Pancreas (tissue), 10 donors: ENCODE measurements around the gene VAMP2. TPM values are rescaled to one million over a fixed set of nuclear protein-coding genes. Genes with fewer than 3 reads are reported as not detected.

Experiments used
- ATAC-seq, 4 donors: fragments of 200-7000 bp; cut with Tn5 transposase; one replicate each; pipeline versions ENCODE4 v1.8.0 to v1.9.1; 2020; ENCODE audit warnings: mild to moderate bottlenecking in 4 of 4, moderate library complexity in 4 of 4
- DNase-seq, 6 donors: peaks; one replicate each; pipeline ENCODE4 v3.0.0-alpha.2; 2020
- FAIRE-seq: peaks from 2 replicates; lab custom pipeline; 2012; peaks lifted over from hg19 to GRCh38; lab: Jason Lieb, UNC
- H3K27ac ChIP-seq, 4 donors: fragments of 200-600 bp; sonication (generic); 1 replicate in 3 of 4; 2 replicates in 1 of 4; pipeline versions ENCODE4 v1.5.0 to v1.8.0; 2020
- H3K27me3 ChIP-seq, 4 donors: fragments of 200-600 bp; one replicate each; pipeline ENCODE4 v1.8.0; 2021
- H3K36me3 ChIP-seq, 3 donors: fragments of 200-600 bp; sonication (generic) in 1 of 3; one replicate each; pipeline versions ENCODE4 v1.5.0 to v1.8.0; 2020 to 2021
- H3K4me1 ChIP-seq, 3 donors: fragments of 200-600 bp; one replicate each; pipeline ENCODE4 v1.8.0; 2021
- H3K4me3 ChIP-seq, 4 donors: fragments of 200-600 bp; sonication (generic) in 2 of 4; one replicate each; pipeline versions ENCODE4 v1.5.0 to v1.8.0; 2020 to 2021
- H3K9me3 ChIP-seq, 4 donors: fragments of 200-600 bp; one replicate each; pipeline ENCODE4 v1.8.0; 2021
- WGBS, 2 donors: extraction: QIAGEN DNeasy Blood & Tissue Kit; methylation state at CpG; one replicate each; pipeline ENCODE4 v1.1.7; 2013; 5-methylcytosine and 5-hydroxymethylcytosine counted together
- intact Hi-C, 3 donors: fragments of 100-400 bp; cut with DNase I; formaldehyde crosslinking; loops; one replicate each; pipeline versions ENCODE4 v1.11.1 to v1.14.2; 2022
- polyA plus RNA-seq, 2 donors: library from polyadenylated mRNA; stranded (reverse); fragments of 200-250 nt; gene quantifications; one replicate each; pipeline ENCODE4 v1.2.3, GENCODE V29; 2013
- total RNA-seq, 6 donors: library from RNA; stranded (reverse); fragmentation: NEBNext Ultra II Directional in 4 of 6; extraction: Animal tissue kit (Norgen Biotek cat#: 25700) in 4 of 6; gene quantifications; one replicate each; pipeline versions ENCODE4 v1.2.1 to v1.2.4, GENCODE V29; 2021 to 2023
- TF ChIP-seq, protein P1 (sequence below), 4 donors: fragments of 200-600 bp; sonication (generic) in 3 of 4; IDR thresholded peaks; one replicate each; pipeline versions ENCODE4 v1.5.0 to v1.8.0; 2021; ENCODE audit warnings: antibody characterized with exemption in 4 of 4
- donor health status: healthy with polysubstance abuse.
- donor health status: DM: no; HTN: no; CAD: no; lungs with moderate emphysema.
- donor health status: DM: no; HTN: no; CAD: no.
- donor health status: control.
- donor health status: control.
- donor health status: Bipolar disorder and iron deficiency.
- donor health status: DM: yes; HTN: yes; CAD: no.
- donor health status: DM: no; HTN: no; CAD: no.
- donor health status: DM: no; HTN: no; CAD: no.
- donor health status: DM: yes; HTN: yes; CAD: no.

The VAMP2 gene
- total and polyA plus RNA-seq, 8 donors, result 19.5 to 82.0 (median 30.0) TPM

DNA sequence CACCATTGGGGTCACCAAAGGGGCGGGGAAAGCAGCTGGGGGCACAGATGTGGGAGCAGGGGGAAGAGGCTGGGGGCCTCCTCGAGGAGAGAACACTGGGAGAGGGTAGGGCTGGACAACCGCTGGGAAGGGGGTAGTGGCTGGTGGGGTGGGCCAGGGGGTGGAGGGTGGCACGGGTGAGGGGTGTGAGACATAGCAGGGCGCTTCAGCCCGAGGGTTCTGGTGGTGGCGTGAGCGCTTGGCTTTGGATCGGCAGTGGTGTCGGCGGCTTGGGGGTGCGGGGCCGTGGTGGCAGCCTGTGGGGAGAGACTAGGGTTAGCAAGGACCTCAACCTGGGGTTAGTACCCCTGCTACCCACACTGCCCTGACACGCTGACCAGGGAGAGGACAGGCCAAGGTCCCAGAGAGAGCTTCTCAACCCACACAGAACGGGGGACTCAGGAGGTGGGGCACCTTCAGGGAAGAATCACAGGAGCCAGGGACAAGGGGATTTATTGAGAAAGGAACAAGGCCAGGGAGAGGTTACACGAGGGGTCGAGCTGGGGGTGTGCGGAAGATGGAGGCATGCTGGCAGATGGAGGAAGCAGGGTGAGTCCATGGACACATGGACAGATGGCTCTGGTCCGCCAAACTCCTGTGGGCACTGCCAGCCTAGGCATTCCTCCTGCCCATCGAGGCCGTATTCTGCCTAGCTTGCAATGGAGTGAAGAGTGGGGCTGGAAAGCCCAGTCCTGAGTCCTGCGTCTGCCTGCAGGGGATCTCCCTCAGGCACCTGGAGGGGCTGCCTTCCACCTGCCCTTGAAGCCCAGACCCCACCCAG, 19.0 kb downstream of the VAMP2 start:
- no peak overlapping the region for H3K4me3 ChIP-seq
- no peak for FAIRE-seq
- no peaks in the 10 kb centered on the region for H3K9me3 ChIP-seq
- peaks cover 10 to 94% (median 91%) of the 10 kb centered on the region in 3 donors for H3K36me3 ChIP-seq
- DNase-seq, result peak in 2 of 6 donors; percentile 29 to 35
- no peaks in the 10 kb centered on the region for H3K4me1 ChIP-seq
- H3K27ac ChIP-seq, result no peak overlapping the region
- TF ChIP-seq, protein P1, sequence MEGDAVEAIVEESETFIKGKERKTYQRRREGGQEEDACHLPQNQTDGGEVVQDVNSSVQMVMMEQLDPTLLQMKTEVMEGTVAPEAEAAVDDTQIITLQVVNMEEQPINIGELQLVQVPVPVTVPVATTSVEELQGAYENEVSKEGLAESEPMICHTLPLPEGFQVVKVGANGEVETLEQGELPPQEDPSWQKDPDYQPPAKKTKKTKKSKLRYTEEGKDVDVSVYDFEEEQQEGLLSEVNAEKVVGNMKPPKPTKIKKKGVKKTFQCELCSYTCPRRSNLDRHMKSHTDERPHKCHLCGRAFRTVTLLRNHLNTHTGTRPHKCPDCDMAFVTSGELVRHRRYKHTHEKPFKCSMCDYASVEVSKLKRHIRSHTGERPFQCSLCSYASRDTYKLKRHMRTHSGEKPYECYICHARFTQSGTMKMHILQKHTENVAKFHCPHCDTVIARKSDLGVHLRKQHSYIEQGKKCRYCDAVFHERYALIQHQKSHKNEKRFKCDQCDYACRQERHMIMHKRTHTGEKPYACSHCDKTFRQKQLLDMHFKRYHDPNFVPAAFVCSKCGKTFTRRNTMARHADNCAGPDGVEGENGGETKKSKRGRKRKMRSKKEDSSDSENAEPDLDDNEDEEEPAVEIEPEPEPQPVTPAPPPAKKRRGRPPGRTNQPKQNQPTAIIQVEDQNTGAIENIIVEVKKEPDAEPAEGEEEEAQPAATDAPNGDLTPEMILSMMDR (IDR thresholded peaks at IDR 0.05), result no peak
- H3K27me3 ChIP-seq, result no peaks in the 10 kb centered on the region
- intact Hi-C loops, result no loop called here
- ATAC-seq, result no peak
- 91% methylated on average over 22 of the region's 22 CpGs for WGBS, 2 donors

DNA sequence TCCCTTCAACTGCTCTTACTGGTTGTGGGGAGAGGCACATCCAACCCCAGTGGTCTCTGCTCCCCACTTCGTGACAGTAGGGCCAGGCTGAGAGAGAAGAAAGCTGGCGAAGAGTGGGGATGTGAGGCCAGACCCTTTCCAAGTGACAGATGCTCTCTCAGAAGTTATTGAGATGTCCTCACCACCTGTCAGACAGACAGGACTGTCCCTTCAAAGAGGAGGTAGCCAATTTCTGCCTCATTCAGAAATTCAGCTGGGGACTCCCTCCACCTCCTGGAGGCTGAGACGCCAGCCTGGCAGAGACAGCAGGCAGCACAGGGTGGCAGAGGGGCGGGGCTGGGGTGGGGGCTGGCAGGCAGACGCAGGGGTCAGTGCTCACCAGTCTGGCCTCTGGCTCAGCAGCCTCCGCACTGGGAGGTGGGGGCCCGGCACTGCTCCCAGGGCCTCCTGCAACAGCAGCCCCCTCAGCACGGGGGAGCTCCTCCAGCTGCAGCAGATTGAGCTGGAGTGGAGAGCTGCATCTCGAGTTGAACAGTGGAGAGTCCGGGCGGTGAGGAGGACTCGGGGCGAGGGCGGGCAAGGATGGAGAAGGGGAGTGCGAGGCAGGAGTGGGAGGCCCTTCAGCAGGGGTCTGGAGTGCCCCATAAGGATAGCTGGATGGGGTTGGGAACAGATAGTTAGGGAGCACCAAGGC, 19.7 kb downstream of the VAMP2 start:
- no peaks in the 10 kb centered on the region for H3K9me3 ChIP-seq
- no peak overlapping the region for H3K27ac ChIP-seq
- H3K4me3 ChIP-seq, result no peak overlapping the region
- no peak for FAIRE-seq
- peak in 3 of 6 donors; percentile 19 to 75 (median 46) for DNase-seq
- 85 to 93% methylated on average over 13 to 15 of the region's 15 CpGs for WGBS, 2 donors
- H3K27me3 ChIP-seq, result no peaks in the 10 kb centered on the region
- H3K36me3 ChIP-seq, result peaks cover 8 to 86% (median 84%) of the 10 kb centered on the region in 3 donors
- TF ChIP-seq, protein P1 (IDR thresholded peaks at IDR 0.05), result no peak
- no peak for ATAC-seq
- intact Hi-C loops, result no loop called here
- peaks cover 3 to 5% (median 4%) of the 10 kb centered on the region in 3 donors for H3K4me1 ChIP-seq

DNA sequence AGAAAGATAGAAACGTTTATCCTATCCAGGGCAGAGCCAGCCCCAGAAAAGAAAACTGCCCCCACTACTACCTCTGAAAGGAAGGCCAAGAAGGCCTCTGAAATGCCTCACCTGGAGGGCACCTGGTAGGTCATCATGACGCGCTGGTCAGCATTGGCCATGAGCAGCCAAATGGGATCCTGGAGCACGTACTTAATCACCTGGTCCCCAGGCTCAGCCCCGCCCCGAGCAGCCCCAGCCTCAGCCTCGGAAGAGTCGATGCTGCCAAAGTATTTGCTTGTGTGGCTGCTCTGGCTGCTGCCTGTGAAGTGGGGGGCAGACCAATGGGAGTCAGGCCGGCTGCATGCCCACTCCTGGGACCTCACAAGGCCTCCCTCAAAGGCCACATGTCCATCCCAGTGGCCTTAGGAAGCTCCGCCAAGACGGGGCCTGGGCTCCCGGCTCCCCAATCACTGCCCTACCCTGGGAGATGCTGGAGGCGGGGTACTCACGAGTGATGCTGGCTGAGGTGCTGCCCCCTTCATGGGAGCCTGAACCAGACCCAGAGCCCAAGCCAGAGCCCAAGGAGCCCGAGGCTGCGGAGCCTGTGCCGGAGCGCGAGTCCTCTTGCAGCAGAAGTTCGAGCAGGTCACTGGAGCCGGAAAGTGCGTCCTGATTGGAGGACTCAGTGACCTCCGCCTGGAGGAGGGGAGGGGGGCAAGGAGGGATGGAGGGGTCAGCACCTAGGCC, 20.4 kb downstream of the VAMP2 start:
- DNase-seq (peak in 3 of 6 donors; percentile 24 to 82 (median 43)), FAIRE-seq (no peak), ATAC-seq (no peak)
- Histone ChIP-seq H3K4me3 (no peak overlapping the region), H3K9me3 (no peaks in the 10 kb centered on the region), H3K4me1 (peaks cover 4 to 6% (median 5%) of the 10 kb centered on the region in 3 donors), H3K27me3 (no peaks in the 10 kb centered on the region), H3K27ac (no peak overlapping the region), H3K36me3 (peaks cover 6 to 79% (median 77%) of the 10 kb centered on the region in 3 donors)
- 88 to 92% methylated on average over 23 of the region's 23 CpGs for WGBS, 2 donors
- intact Hi-C loops, result no loop called here
- TF ChIP-seq, protein P1 (IDR thresholded peaks at IDR 0.05), result no peak

DNA sequence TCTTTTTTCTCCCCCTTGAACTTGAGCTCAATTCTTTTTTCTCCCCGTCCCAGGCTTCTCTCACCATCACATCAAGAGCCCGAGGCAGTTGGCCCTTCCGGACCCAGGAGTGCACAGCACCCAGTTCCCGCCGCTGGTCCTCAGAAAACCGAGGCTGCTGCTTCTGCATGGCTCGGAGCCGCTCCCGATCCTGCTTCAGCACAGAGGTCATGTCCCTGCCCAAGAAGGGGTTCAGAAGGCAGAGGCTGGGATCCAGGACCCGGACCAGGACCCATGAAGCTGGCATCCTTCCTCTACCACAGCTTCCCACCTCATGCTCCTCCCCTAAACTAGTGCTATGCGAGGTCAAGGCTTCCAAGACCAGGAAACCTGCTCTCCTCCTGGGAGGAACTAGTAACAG, 21.0 kb downstream of the VAMP2 start:
- peaks cover 4 to 6% (median 5%) of the 10 kb centered on the region in 3 donors for H3K4me1 ChIP-seq
- ATAC-seq (no peak), DNase-seq (peak in 4 of 6 donors; percentile 17 to 64 (median 36)), FAIRE-seq (no peak)
- H3K27ac ChIP-seq, result no peak overlapping the region
- WGBS, 2 donors, result 89 to 94% methylated on average over 11 of the region's 11 CpGs
- peaks cover 6 to 73% (median 71%) of the 10 kb centered on the region in 3 donors for H3K36me3 ChIP-seq
- no peak overlapping the region for H3K4me3 ChIP-seq
- intact Hi-C loops, result no loop called here
- TF ChIP-seq, protein P1 (IDR thresholded peaks at IDR 0.05), result no peak
- no peaks in the 10 kb centered on the region for H3K27me3 ChIP-seq
- H3K9me3 ChIP-seq, result no peaks in the 10 kb centered on the region
